HG03469 (cell line): ENCODE measurements around the gene UBR2.

Source experiments
- ATAC-seq: cut with Tn5 transposase; IDR thresholded peaks from one replicate; pipeline ENCODE4 v1.9.1; 2021; ENCODE audit warnings: mild to moderate bottlenecking, moderate library complexity, moderate number of reproducible peaks; ENCODE audit not compliant: unreplicated experiment

Gene UBR2

GRCh38 chr6:42563697-42564505 lies at the start of gene UBR2:
Gene UBR2, plus strand, starts transcription at chr6:42564029. Its CDS starts 291 bp downstream, at chr6:42564320.
- peak; percentile 79 for ATAC-seq

- no peak for ATAC-seq
Observed at GRCh38 chr6:42514745-42515144, 49.1 kb upstream of the UBR2 start.

- ATAC-seq, result no peak
Observed at GRCh38 chr6:42519779-42520178, 44.0 kb upstream of the UBR2 start.

GRCh38 chr6:42520786-42521607 lies 42.8 kb upstream of the UBR2 start:
- ATAC-seq, result no peak

GRCh38 chr6:42522036-42522435 lies 41.8 kb upstream of the UBR2 start:
- no peak for ATAC-seq

- ATAC-seq, result no peak
Observed at GRCh38 chr6:42522942-42523814, 40.7 kb upstream of the UBR2 start.

- ATAC-seq, result no peak
Observed at GRCh38 chr6:42525206-42525605, 38.6 kb upstream of the UBR2 start.

GRCh38 chr6:42526616-42527015 lies 37.2 kb upstream of the UBR2 start:
- ATAC-seq, result no peak

GRCh38 chr6:42527204-42527603 lies 36.6 kb upstream of the UBR2 start:
- no peak for ATAC-seq

- ATAC-seq, result no peak
Observed at GRCh38 chr6:42530296-42530695, 33.5 kb upstream of the UBR2 start.

- ATAC-seq, result no peak
Observed at GRCh38 chr6:42530751-42531150, 33.1 kb upstream of the UBR2 start.

GRCh38 chr6:42532038-42532669 lies 31.7 kb upstream of the UBR2 start:
- ATAC-seq, result no peak

GRCh38 chr6:42533794-42534193 lies 30.0 kb upstream of the UBR2 start:
- no peak for ATAC-seq

- no peak for ATAC-seq
Observed at GRCh38 chr6:42537536-42537935, 26.3 kb upstream of the UBR2 start.

GRCh38 chr6:42539135-42539534 lies 24.7 kb upstream of the UBR2 start:
- ATAC-seq, result no peak

GRCh38 chr6:42545226-42545773 lies 18.5 kb upstream of the UBR2 start:
- ATAC-seq, result no peak

GRCh38 chr6:42547407-42548329 lies 16.2 kb upstream of the UBR2 start:
- no peak for ATAC-seq

GRCh38 chr6:42550277-42550676 lies 13.6 kb upstream of the UBR2 start:
- no peak for ATAC-seq

- no peak for ATAC-seq
Observed at GRCh38 chr6:42551217-42551616, 12.6 kb upstream of the UBR2 start.
